ENCODE results near the gene NCOA7.

The NCOA7 gene

DNA sequence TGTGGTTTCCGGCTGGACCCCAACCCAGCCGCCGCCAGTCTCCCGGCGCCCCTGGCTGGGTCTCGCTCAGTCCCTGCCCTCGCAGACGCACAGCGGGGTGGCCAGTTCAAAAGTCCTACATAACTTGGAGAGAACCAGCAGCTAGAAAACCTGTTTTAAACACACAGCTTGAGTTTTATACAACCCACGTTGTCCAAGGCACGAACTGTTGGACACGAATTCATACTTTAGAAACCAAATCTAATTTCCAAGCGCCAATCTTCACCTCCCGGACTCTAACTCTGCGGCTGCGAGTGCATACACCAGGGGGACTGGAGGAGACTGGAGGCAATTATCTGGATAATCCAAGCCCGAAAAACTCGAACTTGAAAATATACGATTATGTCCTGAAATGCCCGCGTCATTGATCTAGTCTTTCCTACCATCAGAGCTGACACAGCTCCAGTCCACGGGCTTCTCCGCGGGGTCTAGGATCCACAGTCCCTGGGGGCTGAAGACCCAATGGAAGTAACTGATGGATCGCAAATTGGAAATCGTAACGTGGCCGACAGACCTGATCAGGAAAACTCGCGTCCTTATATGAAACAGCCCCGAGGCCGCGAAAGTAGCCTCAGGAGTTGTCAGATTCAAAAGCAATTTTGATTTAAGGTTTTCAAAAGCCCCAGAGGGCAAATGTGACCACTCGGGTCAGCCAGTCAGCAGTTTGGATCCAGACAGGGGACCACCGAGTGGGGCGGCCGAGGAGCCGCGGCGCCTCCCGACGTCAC lies 42.2 kb upstream of the NCOA7 start:
- peak overlapping the region; percentile 40 for H3K27ac ChIP-seq (ENCODE audit: low read depth, low read length)
- H3F3A ChIP-seq (ENCODE audit: control insufficient read depth, insufficient read depth) = peaks cover 15% of the 10 kb centered on the region

DNA sequence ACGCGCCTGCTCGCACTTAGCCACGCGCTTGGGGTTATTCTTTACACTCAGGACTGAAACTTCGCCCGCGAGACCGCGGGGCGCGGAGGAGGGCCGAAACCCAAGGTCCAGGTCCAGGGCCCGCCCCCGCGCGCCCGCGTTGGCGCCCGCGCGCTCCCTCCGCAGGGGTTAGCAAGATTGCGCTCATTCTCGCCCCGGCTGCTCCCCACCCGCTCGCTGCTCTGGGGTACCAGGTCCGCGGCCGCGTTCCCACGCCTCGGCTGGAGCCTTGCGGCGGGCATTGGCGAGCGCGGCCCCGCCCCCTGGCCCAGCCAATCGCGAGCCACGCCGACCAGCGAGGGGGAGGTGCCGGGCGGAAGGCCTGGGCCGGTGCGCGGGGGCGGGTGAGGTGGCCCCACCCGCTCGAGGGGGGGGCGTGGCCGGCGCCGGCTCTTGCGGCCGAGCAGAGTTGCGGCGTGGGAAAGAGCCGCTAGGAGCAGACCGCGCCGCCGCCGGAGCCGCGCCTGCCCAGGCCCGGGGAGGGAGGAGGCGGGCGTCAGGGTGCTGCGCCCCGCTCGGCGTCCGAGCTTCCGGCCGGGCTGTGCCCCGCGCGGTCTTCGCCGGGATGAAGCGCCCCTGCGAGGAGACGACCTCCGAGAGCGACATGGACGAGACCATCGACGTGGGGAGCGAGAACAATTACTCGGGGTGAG lies 41.4 kb upstream of the NCOA7 start, which contains the start of gene HEY2:
TSS of gene HEY2 (plus strand) at position 460 of the 692 bp plus-strand sequence. CDS start at position 605, 145 bp downstream.
- Histone ChIP-seq H3K4me3 (ENCODE audit: low read length) (peak within 1 kb of the TSS; percentile 88), H4K20me1 (ENCODE audit: control insufficient read depth, insufficient read depth, low read depth, low read length) (no peaks in the 10 kb centered on the region), H3K4me1 (ENCODE audit: control insufficient read depth, low read length) (peaks cover 60% of the 10 kb centered on the region), H3K9me3 (ENCODE audit: control insufficient read depth, insufficient read depth, low read length) (no peaks in the 10 kb centered on the region), H3K27me3 (ENCODE audit: control insufficient read depth, low read length) (peaks cover 65% of the 10 kb centered on the region), H3K79me2 (ENCODE audit: control insufficient read depth, low read length) (peaks cover 3% of the 10 kb centered on the region; the same call in 1 of the 2 replicates), H3K4me2 (ENCODE audit: low read length) (peak within 1 kb of the TSS; percentile 93), H3F3A (ENCODE audit: control insufficient read depth, insufficient read depth) (peaks cover 15% of the 10 kb centered on the region), H3K27ac (ENCODE audit: low read depth, low read length) (peak within 1 kb of the TSS; percentile 40), H3K36me3 (ENCODE audit: control insufficient read depth, low read length) (no peaks in the 10 kb centered on the region; the same call in 1 of the 2 replicates), H3K9me2 (replicated peaks; ENCODE audit: control insufficient read depth, low read length) (no peaks in the 10 kb centered on the region)
- no peak for TF ChIP-seq EZH2phosphoT487 (IDR thresholded peaks at IDR 0.05; ENCODE audit: borderline replicate concordance, low read length)
- TF ChIP-seq, protein P1, sequence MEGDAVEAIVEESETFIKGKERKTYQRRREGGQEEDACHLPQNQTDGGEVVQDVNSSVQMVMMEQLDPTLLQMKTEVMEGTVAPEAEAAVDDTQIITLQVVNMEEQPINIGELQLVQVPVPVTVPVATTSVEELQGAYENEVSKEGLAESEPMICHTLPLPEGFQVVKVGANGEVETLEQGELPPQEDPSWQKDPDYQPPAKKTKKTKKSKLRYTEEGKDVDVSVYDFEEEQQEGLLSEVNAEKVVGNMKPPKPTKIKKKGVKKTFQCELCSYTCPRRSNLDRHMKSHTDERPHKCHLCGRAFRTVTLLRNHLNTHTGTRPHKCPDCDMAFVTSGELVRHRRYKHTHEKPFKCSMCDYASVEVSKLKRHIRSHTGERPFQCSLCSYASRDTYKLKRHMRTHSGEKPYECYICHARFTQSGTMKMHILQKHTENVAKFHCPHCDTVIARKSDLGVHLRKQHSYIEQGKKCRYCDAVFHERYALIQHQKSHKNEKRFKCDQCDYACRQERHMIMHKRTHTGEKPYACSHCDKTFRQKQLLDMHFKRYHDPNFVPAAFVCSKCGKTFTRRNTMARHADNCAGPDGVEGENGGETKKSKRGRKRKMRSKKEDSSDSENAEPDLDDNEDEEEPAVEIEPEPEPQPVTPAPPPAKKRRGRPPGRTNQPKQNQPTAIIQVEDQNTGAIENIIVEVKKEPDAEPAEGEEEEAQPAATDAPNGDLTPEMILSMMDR (IDR thresholded peaks at IDR 0.05; ENCODE audit: low read depth, low read length, poor library complexity, severe bottlenecking) = no peak

More for the DNA sequence above, 42.2 kb upstream of the NCOA7 start:
- peaks cover 3% of the 10 kb centered on the region; the same call in 1 of the 2 replicates for H3K79me2 ChIP-seq (ENCODE audit: control insufficient read depth, low read length)
- H3K9me3 ChIP-seq (ENCODE audit: control insufficient read depth, insufficient read depth, low read length) = no peaks in the 10 kb centered on the region
- no peaks in the 10 kb centered on the region for H4K20me1 ChIP-seq (ENCODE audit: control insufficient read depth, insufficient read depth, low read depth, low read length)
- no peaks in the 10 kb centered on the region for H3K9me2 ChIP-seq (replicated peaks; ENCODE audit: control insufficient read depth, low read length)
- peak overlapping the region; percentile 88 for H3K4me3 ChIP-seq (ENCODE audit: low read length)
- peaks cover 65% of the 10 kb centered on the region for H3K27me3 ChIP-seq (ENCODE audit: control insufficient read depth, low read length)
- peak overlapping the region; percentile 93 for H3K4me2 ChIP-seq (ENCODE audit: low read length)
- H3K4me1 ChIP-seq (ENCODE audit: control insufficient read depth, low read length) = peaks cover 60% of the 10 kb centered on the region
- TF ChIP-seq, protein P1 (IDR thresholded peaks at IDR 0.05; ENCODE audit: low read depth, low read length, poor library complexity, severe bottlenecking) = no peak
- peak; percentile 34 for TF ChIP-seq EZH2phosphoT487 (IDR thresholded peaks at IDR 0.05; ENCODE audit: borderline replicate concordance, low read length)
- H3K36me3 ChIP-seq (ENCODE audit: control insufficient read depth, low read length) = no peaks in the 10 kb centered on the region; the same call in 1 of the 2 replicates

DNA sequence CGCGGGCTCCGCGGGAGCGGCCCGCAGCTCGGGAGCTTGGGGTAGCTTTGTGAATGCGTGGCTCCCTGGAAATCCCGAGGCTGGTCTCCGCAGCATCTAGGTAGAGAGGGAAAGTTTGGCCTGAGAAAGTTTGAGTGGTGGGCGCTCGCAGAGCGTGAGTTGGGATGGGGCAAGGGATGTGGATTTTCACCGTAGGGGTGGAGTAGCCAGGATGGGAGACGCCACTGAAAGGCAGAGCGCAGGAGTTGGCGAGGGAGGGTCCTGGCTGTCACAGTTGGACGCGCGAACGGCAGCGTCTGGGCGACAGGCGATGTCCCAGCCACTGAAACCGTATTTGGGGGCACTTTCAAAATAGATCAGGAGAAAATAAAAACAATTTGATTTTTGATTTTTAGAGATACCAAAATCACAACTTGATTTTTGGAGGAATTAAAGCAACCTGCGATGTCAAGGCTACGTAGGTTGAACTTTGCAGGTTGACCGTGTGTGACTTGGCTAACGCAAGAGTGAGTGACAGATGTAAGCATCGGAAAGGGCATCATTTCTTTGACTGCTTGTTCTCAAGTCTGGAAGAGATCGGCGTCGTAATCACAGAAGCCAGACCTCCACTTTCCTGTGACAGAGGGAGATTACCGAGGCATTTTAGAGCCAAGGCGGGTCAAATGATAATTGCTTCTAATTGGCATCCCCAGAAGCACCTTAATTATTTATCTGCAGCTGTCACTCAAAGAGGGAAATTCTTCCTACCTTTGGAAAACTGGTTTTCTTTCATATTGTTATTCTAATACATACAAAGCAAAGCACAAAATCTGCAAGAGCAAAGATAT lies 40.7 kb upstream of the NCOA7 start:
- peaks cover 65% of the 10 kb centered on the region for H3K27me3 ChIP-seq (ENCODE audit: control insufficient read depth, low read length)
- peaks cover 15% of the 10 kb centered on the region for H3F3A ChIP-seq (ENCODE audit: control insufficient read depth, insufficient read depth)
- peaks cover 59% of the 10 kb centered on the region for H3K4me1 ChIP-seq (ENCODE audit: control insufficient read depth, low read length)
- peak overlapping the region; percentile 93 for H3K4me2 ChIP-seq (ENCODE audit: low read length)
- peak overlapping the region; percentile 88 for H3K4me3 ChIP-seq (ENCODE audit: low read length)
- H4K20me1 ChIP-seq (ENCODE audit: control insufficient read depth, insufficient read depth, low read depth, low read length) = no peaks in the 10 kb centered on the region
- H3K36me3 ChIP-seq (ENCODE audit: control insufficient read depth, low read length) = no peaks in the 10 kb centered on the region; the same call in 1 of the 2 replicates
- H3K27ac ChIP-seq (ENCODE audit: low read depth, low read length) = no peak overlapping the region
- TF ChIP-seq, protein P1 (IDR thresholded peaks at IDR 0.05; ENCODE audit: low read depth, low read length, poor library complexity, severe bottlenecking) = no peak
- TF ChIP-seq EZH2phosphoT487 (IDR thresholded peaks at IDR 0.05; ENCODE audit: borderline replicate concordance, low read length) = peak; percentile 85; the same call in 1 of the 2 replicates
- H3K9me2 ChIP-seq (replicated peaks; ENCODE audit: control insufficient read depth, low read length) = no peaks in the 10 kb centered on the region
- H3K79me2 ChIP-seq (ENCODE audit: control insufficient read depth, low read length) = peaks cover 3% of the 10 kb centered on the region; the same call in 1 of the 2 replicates
- no peaks in the 10 kb centered on the region for H3K9me3 ChIP-seq (ENCODE audit: control insufficient read depth, insufficient read depth, low read length)
